NOMO-1 treated with dmso at 0.1 percent for 144 hours (cell line): Measurements from ENCODE around the gene WFDC12.
A peak's percentile ranks its signal among the peaks of the same experiment; 100 is the strongest.

Experiments
- DNase-seq: peaks from one replicate; lab custom pipeline; 2025; ENCODE audit not compliant: unreplicated experiment; lab: John Stamatoyannopoulos, UW

Gene WFDC12

GRCh38 chr20:45094201-45094600 is 30.1 kb downstream of the WFDC12 start:
- no peak for DNase-seq

GRCh38 chr20:45092898-45093297 is 31.4 kb downstream of the WFDC12 start:
- no peak for DNase-seq

GRCh38 chr20:45091366-45091765 is 32.9 kb downstream of the WFDC12 start:
- no peak for DNase-seq

- no peak for DNase-seq
Observed at GRCh38 chr20:45090481-45090880, 33.8 kb downstream of the WFDC12 start.

GRCh38 chr20:45088247-45088646 is 36.0 kb downstream of the WFDC12 start:
- DNase-seq: no peak

GRCh38 chr20:45087814-45088213 is 36.5 kb downstream of the WFDC12 start:
- DNase-seq: no peak

- peak; percentile 35 for DNase-seq
Observed at GRCh38 chr20:45087097-45087790, 37.0 kb downstream of the WFDC12 start.

- no peak for DNase-seq
Observed at GRCh38 chr20:45085867-45086266, 38.4 kb downstream of the WFDC12 start.

- no peak for DNase-seq
Observed at GRCh38 chr20:45085289-45085688, 39.0 kb downstream of the WFDC12 start.

- DNase-seq: no peak
Observed at GRCh38 chr20:45083127-45083526, 41.1 kb downstream of the WFDC12 start.

- no peak for DNase-seq
Observed at GRCh38 chr20:45082468-45082867, 41.8 kb downstream of the WFDC12 start.

GRCh38 chr20:45080867-45081624 is 43.2 kb downstream of the WFDC12 start:
- DNase-seq: no peak

- DNase-seq: no peak
Observed at GRCh38 chr20:45077559-45077958, 46.7 kb downstream of the WFDC12 start.
